K562 (cell line): ENCODE data around the gene MYO15B. TPM values are rescaled to one million over a fixed set of nuclear protein-coding genes. Genes with fewer than 3 reads are reported as not detected.

Experiments
- ATAC-seq: fragments of 200-7000 bp; cut with Tn5 transposase; 3 replicates; pipeline ENCODE4 v1.9.1; 2020; ENCODE audit warnings: moderate library complexity
- BruUV-seq: library from RNA; stranded (reverse); fragments of 400-500 nt; replicated peaks from 2 replicates; lab custom pipeline; 2021; lab: Mats Ljungman, UMichigan
- CTCF ChIA-PET: fragments of 300-600 bp; formaldehyde crosslinking; extraction: SDS; loops from one replicate; lab custom pipeline; 2021; ENCODE audit warnings: low intra/inter-chr PET ratio; lab: Yijun Ruan, JAX
- POLR2A ChIA-PET: fragments of 300-600, 350-650 bp; sonication (Branson Sonifier 250); formaldehyde crosslinking; extraction: SDS; loops from one replicate; lab custom pipeline; 2021; ENCODE audit warnings: antibody characterized with exemption, inconsistent platforms; lab: Yijun Ruan, JAX
- DNase-seq, 4 experiments: peaks; one replicate each; pipeline versions ENCODE4 v3.0.0 to v3.0.0-alpha.2; 2011 to 2018; ENCODE audit warnings: low spot score in 3 of 4, mixed read lengths in 3 of 4; ENCODE audit errors: extremely low read depth in 1 of 4
- FAIRE-seq: peaks from 2 replicates; lab custom pipeline; 2011; peaks lifted over from hg19 to GRCh38; lab: Jason Lieb, UNC
- H2AFZ ChIP-seq: 2 replicates; pipeline ENCODE4 v1.6.0; 2011; ENCODE audit warnings: low read depth, low read length, control low read depth, inconsistent platforms
- H3K27ac ChIP-seq: fragments of 200-600 bp; 3 replicates; pipeline ENCODE4 v1.8.0; 2011; ENCODE audit warnings: low read depth, mild to moderate bottlenecking, control low read depth, inconsistent platforms, low read length, moderate library complexity, mixed read lengths; ENCODE audit errors: extremely low read depth
- H3K27me3 ChIP-seq, 2 experiments: fragments of 300-600 bp in 1 of 2; 2 replicates in 1 of 2; 3 replicates in 1 of 2; pipeline versions ENCODE4 v1.6.0 to v1.8.0; 2011; ENCODE audit warnings: inconsistent platforms in 2 of 2, low read length in 2 of 2, mild to moderate bottlenecking in 1 of 2, mixed read lengths in 1 of 2, moderate library complexity in 1 of 2; ENCODE audit not compliant: control insufficient read depth in 2 of 2, insufficient read depth in 2 of 2
- H3K36me3 ChIP-seq: fragments of 300-600 bp; 3 replicates; pipeline ENCODE4 v1.8.0; 2011; ENCODE audit warnings: mild to moderate bottlenecking, low read length, inconsistent platforms; ENCODE audit not compliant: control insufficient read depth, insufficient read depth
- H3K4me1 ChIP-seq, 2 experiments: fragments of 200-600 bp in 1 of 2; replicated peaks in 1 of 2; 2 replicates in 1 of 2; 3 replicates in 1 of 2; pipeline versions ENCODE4 v1.5.1 to v1.8.0; 2011; ENCODE audit warnings: inconsistent platforms in 2 of 2, low read length in 2 of 2, mild to moderate bottlenecking in 1 of 2, mixed read lengths in 1 of 2, moderate library complexity in 1 of 2; ENCODE audit not compliant: control insufficient read depth in 2 of 2, insufficient read depth in 2 of 2
- H3K4me2 ChIP-seq: 2 replicates; pipeline ENCODE4 v1.6.1; 2011; ENCODE audit warnings: low read length, control low read depth, inconsistent platforms, mixed read lengths; ENCODE audit not compliant: insufficient read depth
- H3K4me3 ChIP-seq: fragments of 200-600 bp; sonication (generic), shearing (Covaris generic); 2 replicates; pipeline ENCODE4 v1.5.1; 2016; ENCODE audit warnings: control low read depth, inconsistent platforms
- H3K79me2 ChIP-seq: fragments of 200-600 bp; 3 replicates; pipeline ENCODE4 v1.8.0; 2011; ENCODE audit warnings: low read length, inconsistent platforms; ENCODE audit not compliant: control insufficient read depth, insufficient read depth
- H3K9ac ChIP-seq, 2 experiments: 2 replicates each; pipeline versions ENCODE4 v1.6.0 to v1.6.1; 2011; ENCODE audit warnings: low read depth in 2 of 2, low read length in 2 of 2, control low read depth in 1 of 2, inconsistent platforms in 1 of 2, mild to moderate bottlenecking in 1 of 2, mixed read lengths in 1 of 2; ENCODE audit not compliant: insufficient read depth in 1 of 2
- H3K9me1 ChIP-seq: one replicate; pipeline ENCODE4 v1.6.0; 2011; ENCODE audit warnings: inconsistent platforms, mild to moderate bottlenecking, low read length, moderate library complexity; ENCODE audit not compliant: control insufficient read depth, insufficient read depth
- H3K9me3 ChIP-seq: replicated peaks from 2 replicates; pipeline ENCODE4 v1.5.1; 2011; ENCODE audit warnings: low read depth, low read length, inconsistent platforms; ENCODE audit not compliant: control insufficient read depth, insufficient read depth
- H4K20me1 ChIP-seq: replicated peaks from 2 replicates; pipeline ENCODE4 v1.6.1; 2011; ENCODE audit warnings: low read length, inconsistent platforms, mixed read lengths; ENCODE audit not compliant: control insufficient read depth, insufficient read depth
- GTF2E2 ChIP-seq: fragments of 200-800 bp; sonication (Bioruptor generic); IDR thresholded peaks from 2 replicates; pipeline ENCODE4 v1.6.1; 2016; ENCODE audit warnings: missing genetic modification characterization, missing compliant biosample characterization
- SMARCA5 ChIP-seq: fragments of 450-650 bp; IDR thresholded peaks from 2 replicates; pipeline ENCODE4 v1.6.1; 2016
- SPI1 ChIP-seq: IDR thresholded peaks from 2 replicates; pipeline ENCODE4 v1.6.1; 2011; ENCODE audit warnings: low read depth, low read length, control low read depth, borderline replicate concordance
- ZC3H8 ChIP-seq: fragments of 450-650 bp; IDR thresholded peaks from 2 replicates; pipeline ENCODE4 v1.6.1; 2017
- WGBS: fragments of 100-300 bp; shearing (Covaris generic); methylation state at CpG from one replicate; pipeline ENCODE4 v1.1.6; 2016; ENCODE audit warnings: low coverage, mixed read lengths; ENCODE audit not compliant: insufficient coverage; ENCODE audit errors: missing lambda C conversion rate; 5-methylcytosine and 5-hydroxymethylcytosine counted together
- in situ Hi-C: fragments of 300-500 bp; cut with MboI; formaldehyde crosslinking; loops from 4 replicates; pipeline ENCODE4 v1.15.0; 2018; ENCODE audit warnings: inconsistent platforms, mixed read lengths
- intact Hi-C: fragments of 100-400 bp; cut with micrococcal nuclease; formaldehyde crosslinking; loops from 2 replicates; pipeline ENCODE4 v1.14.2; 2022
- polyA plus RNA-seq, 8 experiments: library from polyadenylated mRNA; depleted of rRNA in 4 of 8; stranded (reverse) in 5 of 8; unstranded in 3 of 8; fragments of >200 nt; fragmentation: Nextera tagmentation in 2 of 8; fragmentation: Illumina TruSeq in 1 of 8; extraction: Ambion mirVana in 2 of 8; extraction: Trizol in 1 of 8; gene quantifications; 2 replicates each; pipeline versions ENCODE4 v1.2.1 to v1.2.3, GENCODE V29; 2011 to 2014; ENCODE audit warnings: inconsistent platforms in 1 of 8, missing spikeins in 1 of 8
- total RNA-seq, 7 experiments: library from RNA; depleted of rRNA in 6 of 7; stranded (reverse); fragments of >200 nt in 6 of 7; fragmentation: Illumina TruSeq in 2 of 7; extraction: Trizol in 2 of 7; gene quantifications; 2 replicates each; pipeline versions ENCODE4 v1.2.1 to v1.2.3, GENCODE V29; 2011 to 2021; ENCODE audit warnings: low replicate concordance in 1 of 7
- TF ChIP-seq, protein P1 (sequence below): sonication (generic); formaldehyde crosslinking; IDR thresholded peaks from 2 replicates; pipeline ENCODE4 v1.8.0; 2023; ENCODE audit warnings: missing genetic modification reagents, mild to moderate bottlenecking, borderline replicate concordance

Gene MYO15B
- total and polyA plus RNA-seq, 9 of the 15 experiments (the other 6 are each of a cell fraction or from before 2014, with no cell fraction given) = 0.05 to 3.1 (median 0.83) TPM; not detected in 2

GRCh38 chr17:75662511-75662910 is 74.9 kb downstream of the MYO15B start (continued):
- TF ChIP-seq, protein P1, sequence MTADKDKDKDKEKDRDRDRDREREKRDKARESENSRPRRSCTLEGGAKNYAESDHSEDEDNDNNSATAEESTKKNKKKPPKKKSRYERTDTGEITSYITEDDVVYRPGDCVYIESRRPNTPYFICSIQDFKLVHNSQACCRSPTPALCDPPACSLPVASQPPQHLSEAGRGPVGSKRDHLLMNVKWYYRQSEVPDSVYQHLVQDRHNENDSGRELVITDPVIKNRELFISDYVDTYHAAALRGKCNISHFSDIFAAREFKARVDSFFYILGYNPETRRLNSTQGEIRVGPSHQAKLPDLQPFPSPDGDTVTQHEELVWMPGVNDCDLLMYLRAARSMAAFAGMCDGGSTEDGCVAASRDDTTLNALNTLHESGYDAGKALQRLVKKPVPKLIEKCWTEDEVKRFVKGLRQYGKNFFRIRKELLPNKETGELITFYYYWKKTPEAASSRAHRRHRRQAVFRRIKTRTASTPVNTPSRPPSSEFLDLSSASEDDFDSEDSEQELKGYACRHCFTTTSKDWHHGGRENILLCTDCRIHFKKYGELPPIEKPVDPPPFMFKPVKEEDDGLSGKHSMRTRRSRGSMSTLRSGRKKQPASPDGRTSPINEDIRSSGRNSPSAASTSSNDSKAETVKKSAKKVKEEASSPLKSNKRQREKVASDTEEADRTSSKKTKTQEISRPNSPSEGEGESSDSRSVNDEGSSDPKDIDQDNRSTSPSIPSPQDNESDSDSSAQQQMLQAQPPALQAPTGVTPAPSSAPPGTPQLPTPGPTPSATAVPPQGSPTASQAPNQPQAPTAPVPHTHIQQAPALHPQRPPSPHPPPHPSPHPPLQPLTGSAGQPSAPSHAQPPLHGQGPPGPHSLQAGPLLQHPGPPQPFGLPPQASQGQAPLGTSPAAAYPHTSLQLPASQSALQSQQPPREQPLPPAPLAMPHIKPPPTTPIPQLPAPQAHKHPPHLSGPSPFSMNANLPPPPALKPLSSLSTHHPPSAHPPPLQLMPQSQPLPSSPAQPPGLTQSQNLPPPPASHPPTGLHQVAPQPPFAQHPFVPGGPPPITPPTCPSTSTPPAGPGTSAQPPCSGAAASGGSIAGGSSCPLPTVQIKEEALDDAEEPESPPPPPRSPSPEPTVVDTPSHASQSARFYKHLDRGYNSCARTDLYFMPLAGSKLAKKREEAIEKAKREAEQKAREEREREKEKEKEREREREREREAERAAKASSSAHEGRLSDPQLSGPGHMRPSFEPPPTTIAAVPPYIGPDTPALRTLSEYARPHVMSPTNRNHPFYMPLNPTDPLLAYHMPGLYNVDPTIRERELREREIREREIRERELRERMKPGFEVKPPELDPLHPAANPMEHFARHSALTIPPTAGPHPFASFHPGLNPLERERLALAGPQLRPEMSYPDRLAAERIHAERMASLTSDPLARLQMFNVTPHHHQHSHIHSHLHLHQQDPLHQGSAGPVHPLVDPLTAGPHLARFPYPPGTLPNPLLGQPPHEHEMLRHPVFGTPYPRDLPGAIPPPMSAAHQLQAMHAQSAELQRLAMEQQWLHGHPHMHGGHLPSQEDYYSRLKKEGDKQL (CRISPR knock-in tag) = no peak
- TF ChIP-seq GTF2E2 (tag) (no peak), SMARCA5 (no peak)

GRCh38 chr17:75664099-75664549 is 76.5 kb downstream of the MYO15B start:
- 91% methylated on average over 2 of the region's 3 CpGs for WGBS
- H3K9ac ChIP-seq = no peak overlapping the region
- POLR2A ChIA-PET = no interaction called here

More at GRCh38 chr17:75664099-75664549, 76.5 kb downstream of the MYO15B start:
- no TSS peak for BruUV-seq
- H3K4me3 ChIP-seq = no peak overlapping the region
- peaks cover 3 to 13% of the 10 kb centered on the region in 2 experiments; a peak in 4 of 5 replicates for H3K4me1 ChIP-seq
- H2AFZ ChIP-seq = no peak overlapping the region
- in situ Hi-C loops (no loop called here), intact Hi-C loops (no loop called here)
- no peaks in the 10 kb centered on the region for H3K27me3 ChIP-seq
- no peak overlapping the region for H3K4me2 ChIP-seq
- H3K27ac ChIP-seq = no peak overlapping the region
- CTCF ChIA-PET = no interaction called here
- H3K9me1 ChIP-seq = no peaks in the 10 kb centered on the region
- DNase-seq (no peak), FAIRE-seq (no peak), ATAC-seq (no peak)
- H3K9me3 ChIP-seq = no peaks in the 10 kb centered on the region
- H4K20me1 ChIP-seq = no peaks in the 10 kb centered on the region
- peaks cover 46% of the 10 kb centered on the region for H3K36me3 ChIP-seq
- TF ChIP-seq SPI1 (0 out of 2 replicates have a peak, but pooled peaks have one; percentile 49), ZC3H8 (no peak)
- H3K79me2 ChIP-seq = peaks cover 35% of the 10 kb centered on the region
